ENCODE results near the gene CLDN16. TPM values are rescaled to one million over a fixed set of nuclear protein-coding genes. Genes with fewer than 3 reads are reported as not detected.
A peak's percentile ranks its signal among the peaks of the same experiment; 100 is the strongest.

CLDN16 gene
- total and polyA plus RNA-seq, 2 of the 4 experiments (the other 2 are of a cell fraction) = under 0.01 to 0.09 TPM

GRCh38 chr3:190382082-190382481 lies 5.9 kb upstream of the CLDN16 start:
- Histone ChIP-seq H3K4me2 (ENCODE audit: low read depth, low read length) (no peak overlapping the region), H3K4ac (ENCODE audit: low read depth, low read length) (no peak overlapping the region), H3K9me3 (ENCODE audit: control insufficient read depth, insufficient read depth, low read length) (no peaks in the 10 kb centered on the region), H3K9ac (ENCODE audit: low read depth, low read length) (no peak overlapping the region), H3K36me3 (ENCODE audit: control insufficient read depth, insufficient read depth, low read length) (no peaks in the 10 kb centered on the region), H3K23ac (ENCODE audit: low read depth, low read length) (no peak overlapping the region), H4K20me1 (ENCODE audit: insufficient read depth, low read length) (no peaks in the 10 kb centered on the region), H4K8ac (ENCODE audit: low read depth in 2 of 2, low read length in 2 of 2) (no peak overlapping the region), H3K4me1 (ENCODE audit: control insufficient read depth, insufficient read depth, low read length) (peaks cover 4% of the 10 kb centered on the region; the same call in 1 of the 2 replicates), H2AK9ac (replicated peaks; ENCODE audit: low read depth, low read length, poor library complexity) (no peak overlapping the region), H2BK5ac (ENCODE audit: low read depth, low read length, poor library complexity, severe bottlenecking) (peak overlapping the region; percentile 12), H3K18ac (ENCODE audit: low read depth, low read length) (peak overlapping the region; percentile 72; the same call in 1 of the 2 replicates), H2AFZ (replicated peaks; ENCODE audit: low read length, poor library complexity) (no peak overlapping the region), H3K56ac (ENCODE audit: extremely low read depth, insufficient read depth, low read length) (no peak overlapping the region), H2BK15ac (ENCODE audit: low read depth, low read length) (no peak overlapping the region), H3K79me1 (ENCODE audit: low read depth in 1 of 2, low read length in 2 of 2) (no peaks in the 10 kb centered on the region; a peak in 1 of 4 replicates), H4K5ac (ENCODE audit: low read depth, low read length) (no peak overlapping the region), H2BK120ac (ENCODE audit: low read depth, low read length) (peak overlapping the region; percentile 7; the same call in 1 of the 2 replicates), H4K91ac (ENCODE audit: insufficient read depth, low read depth, low read length) (no peak overlapping the region), H2AK5ac (ENCODE audit: low read depth, low read length) (no peak overlapping the region), H3K27ac (ENCODE audit: insufficient read depth, low read length) (no peak overlapping the region), H2BK20ac (ENCODE audit: low read depth, low read length) (no peak overlapping the region; the same call in 1 of the 2 replicates), H3K4me3 (ENCODE audit: insufficient read depth, low read depth, low read length) (no peak overlapping the region), H3K9me1 (ENCODE audit: insufficient read depth, low read length) (no peaks in the 10 kb centered on the region; the same call in 1 of the 2 replicates), H3K14ac (replicated peaks; ENCODE audit: low read depth, low read length) (no peak overlapping the region), H3K27me3 (ENCODE audit: control insufficient read depth, insufficient read depth, low read length) (no peaks in the 10 kb centered on the region)
- TF ChIP-seq MAZ (IDR thresholded peaks at IDR 0.05; ENCODE audit: borderline replicate concordance, low read depth, low read length) (no peak), MXI1 (IDR thresholded peaks at IDR 0.05; ENCODE audit: borderline replicate concordance, low read depth, low read length) (no peak), CEBPB (IDR thresholded peaks at IDR 0.05; ENCODE audit: low read depth, low read length) (peak; percentile 67; the same call in 1 of the 2 replicates), USF2 (IDR thresholded peaks at IDR 0.05; ENCODE audit: low read depth, low read length) (no peak), CTCF (conservative IDR thresholded peaks at IDR 0.05; ENCODE audit: low read depth, low read length) (no peak), POLR2A (IDR thresholded peaks at IDR 0.05; ENCODE audit: low read depth, low read length) (no peak), BHLHE40 (IDR thresholded peaks at IDR 0.05; ENCODE audit: low read depth, low read length) (no peak), RFX5 (IDR thresholded peaks at IDR 0.05; ENCODE audit: low read depth, low read length) (no peak), NFE2L2 (IDR thresholded peaks at IDR 0.05; ENCODE audit: low read depth, low read length) (no peak), FOS (IDR thresholded peaks at IDR 0.05; ENCODE audit: low read depth, low read length) (no peak), RAD21 (IDR thresholded peaks at IDR 0.05; ENCODE audit: low read length) (no peak), RCOR1 (IDR thresholded peaks at IDR 0.05; ENCODE audit: insufficient replicate concordance, low read length) (no peak), MAFK (IDR thresholded peaks at IDR 0.05; ENCODE audit: low read depth, low read length) (0 out of 2 replicates have a peak, but pooled peaks have one; percentile 1), CHD1 (IDR thresholded peaks at IDR 0.05; ENCODE audit: low read depth, low read length) (no peak)
- POLR2A ChIA-PET (ENCODE audit: unreplicated experiment) = no interaction called here
- in situ Hi-C loops (cut with MboI; ENCODE audit: low sequenced_read_pairs) = no loop called here
- ATAC-seq (ENCODE audit: low read depth) = no peak
- intact Hi-C loops (cut with micrococcal nuclease) = no loop called here
- CTCF ChIA-PET = no interaction called here
- dilution Hi-C loops (cut with HindIII; ENCODE audit: low sequenced_read_pairs, unreplicated experiment) = no loop called here
- DNase-seq = peak; percentile 69
- BruUV-seq (replicated peaks) = no TSS peak
